Measurements from ENCODE around the gene SLC39A13.

DNA sequence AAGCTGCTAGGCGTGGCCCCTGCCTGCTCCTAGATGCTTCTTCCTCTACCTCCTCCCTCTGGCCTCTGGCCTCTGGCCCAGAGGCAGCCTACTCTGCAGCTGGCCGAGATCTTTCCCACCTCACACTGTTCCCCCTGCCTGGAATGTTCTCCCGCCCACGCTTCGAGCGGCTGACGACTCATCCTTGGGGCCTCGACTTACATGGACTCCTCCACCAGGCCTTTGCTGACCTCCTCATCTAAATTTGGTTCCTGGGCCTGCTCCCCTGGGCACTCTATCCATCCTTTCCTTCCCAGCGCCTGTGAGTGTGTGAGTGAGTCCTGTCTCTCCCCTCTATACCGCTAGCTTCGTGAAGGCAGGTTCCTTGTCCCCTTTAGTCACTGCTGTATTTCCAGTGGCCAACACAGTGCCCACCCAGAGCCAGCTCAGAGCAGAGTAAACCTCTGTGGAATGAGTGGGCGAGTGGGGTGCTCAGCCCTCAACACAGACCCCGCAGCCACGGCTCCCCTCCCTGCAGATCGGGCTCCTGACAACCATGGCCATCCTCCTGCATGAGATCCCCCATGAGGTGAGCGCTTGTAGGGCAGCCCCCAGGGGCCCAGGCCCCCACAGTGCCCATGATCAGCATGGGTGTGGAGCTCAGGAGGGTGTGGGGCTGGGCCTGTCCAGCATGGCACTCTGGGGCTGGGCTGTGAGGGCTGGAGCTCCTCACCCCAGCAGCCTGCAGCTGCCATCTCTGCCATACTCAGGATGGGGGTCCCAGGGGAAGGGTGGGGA is 5.7 kb downstream of the SLC39A13 start:
- TF ChIP-seq POLR2AphosphoS5 (IDR thresholded peaks at IDR 0.05; ENCODE audit: low read depth, low read length) = no peak
- TF ChIP-seq, protein P1, sequence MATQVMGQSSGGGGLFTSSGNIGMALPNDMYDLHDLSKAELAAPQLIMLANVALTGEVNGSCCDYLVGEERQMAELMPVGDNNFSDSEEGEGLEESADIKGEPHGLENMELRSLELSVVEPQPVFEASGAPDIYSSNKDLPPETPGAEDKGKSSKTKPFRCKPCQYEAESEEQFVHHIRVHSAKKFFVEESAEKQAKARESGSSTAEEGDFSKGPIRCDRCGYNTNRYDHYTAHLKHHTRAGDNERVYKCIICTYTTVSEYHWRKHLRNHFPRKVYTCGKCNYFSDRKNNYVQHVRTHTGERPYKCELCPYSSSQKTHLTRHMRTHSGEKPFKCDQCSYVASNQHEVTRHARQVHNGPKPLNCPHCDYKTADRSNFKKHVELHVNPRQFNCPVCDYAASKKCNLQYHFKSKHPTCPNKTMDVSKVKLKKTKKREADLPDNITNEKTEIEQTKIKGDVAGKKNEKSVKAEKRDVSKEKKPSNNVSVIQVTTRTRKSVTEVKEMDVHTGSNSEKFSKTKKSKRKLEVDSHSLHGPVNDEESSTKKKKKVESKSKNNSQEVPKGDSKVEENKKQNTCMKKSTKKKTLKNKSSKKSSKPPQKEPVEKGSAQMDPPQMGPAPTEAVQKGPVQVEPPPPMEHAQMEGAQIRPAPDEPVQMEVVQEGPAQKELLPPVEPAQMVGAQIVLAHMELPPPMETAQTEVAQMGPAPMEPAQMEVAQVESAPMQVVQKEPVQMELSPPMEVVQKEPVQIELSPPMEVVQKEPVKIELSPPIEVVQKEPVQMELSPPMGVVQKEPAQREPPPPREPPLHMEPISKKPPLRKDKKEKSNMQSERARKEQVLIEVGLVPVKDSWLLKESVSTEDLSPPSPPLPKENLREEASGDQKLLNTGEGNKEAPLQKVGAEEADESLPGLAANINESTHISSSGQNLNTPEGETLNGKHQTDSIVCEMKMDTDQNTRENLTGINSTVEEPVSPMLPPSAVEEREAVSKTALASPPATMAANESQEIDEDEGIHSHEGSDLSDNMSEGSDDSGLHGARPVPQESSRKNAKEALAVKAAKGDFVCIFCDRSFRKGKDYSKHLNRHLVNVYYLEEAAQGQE (IDR thresholded peaks at IDR 0.05; ENCODE audit: insufficient read depth in 1 of 2, low read depth in 2 of 2, low read length in 2 of 2) = no peak

Measured in PFSK-1 (cell line).